ENCODE data around the gene NOD1.

- no peak for TF ChIP-seq CTCF (conservative IDR thresholded peaks at IDR 0.05)
- TF ChIP-seq ZFX (IDR thresholded peaks at IDR 0.05), result no peak
These were observed 31.1 kb downstream of the NOD1 start for GRCh38 chr7:30447466-30447865.
